WTC11 (cell line): Measurements from ENCODE around the gene PLCL2. TPM values are rescaled to one million over a fixed set of nuclear protein-coding genes. Genes with fewer than 3 reads are reported as not detected.

Source experiments
- ATAC-seq: fragments of 200-7000 bp; cut with Tn5 transposase; 2 replicates; pipeline ENCODE4 v1.10.0; 2021; ENCODE audit warnings: mild to moderate bottlenecking, moderate library complexity
- CTCF ChIA-PET: fragments of 300-600 bp; sonication (Branson Sonifier 250); formaldehyde crosslinking; loops from one replicate; lab custom pipeline; 2021; ENCODE audit warnings: antibody characterized with exemption; lab: Charles Lee
- POLR2A ChIA-PET: fragments of 350-600 bp; sonication (Branson Sonifier 250); formaldehyde crosslinking; loops from one replicate; lab custom pipeline; 2021; ENCODE audit warnings: antibody characterized with exemption; lab: Charles Lee
- DNase-seq: peaks from one replicate; pipeline ENCODE4 v3.0.0; 2021; ENCODE audit warnings: low spot score
- H3K27ac Mint-ChIP-seq: 2 replicates; pipeline ENCODE4 v1.8.0; 2021; ENCODE audit warnings: mixed read lengths
- H3K27me3 Mint-ChIP-seq: 2 replicates; pipeline ENCODE4 v1.8.0; 2021; ENCODE audit warnings: low read depth, mild to moderate bottlenecking, moderate library complexity, mixed read lengths
- H3K36me3 Mint-ChIP-seq: 2 replicates; pipeline ENCODE4 v1.8.0; 2021; ENCODE audit warnings: mixed read lengths
- H3K4me1 Mint-ChIP-seq: 2 replicates; pipeline ENCODE4 v1.8.0; 2022; ENCODE audit warnings: mixed read lengths
- H3K4me3 Mint-ChIP-seq: 2 replicates; pipeline ENCODE4 v1.8.0; 2021; ENCODE audit warnings: mild to moderate bottlenecking, moderate library complexity, mixed read lengths
- H3K9me3 Mint-ChIP-seq: 2 replicates; pipeline ENCODE4 v1.8.0; 2021; ENCODE audit warnings: mixed read lengths
- AFF4 ChIP-seq: sonication (generic); formaldehyde crosslinking; IDR thresholded peaks from 2 replicates; pipeline ENCODE4 v1.8.1; 2023; ENCODE audit warnings: mild to moderate bottlenecking, missing genetic modification reagents, borderline replicate concordance
- ATF3 ChIP-seq: sonication (generic); formaldehyde crosslinking; conservative IDR thresholded peaks from 2 replicates; pipeline ENCODE4 v1.8.1; 2022; ENCODE audit warnings: mild to moderate bottlenecking, missing genetic modification reagents
- E2F5 ChIP-seq: sonication (generic); formaldehyde crosslinking; IDR thresholded peaks from 2 replicates; pipeline ENCODE4 v1.8.1; 2022; ENCODE audit warnings: mild to moderate bottlenecking, moderate library complexity, missing genetic modification reagents
- ESRRA ChIP-seq: sonication (generic); formaldehyde crosslinking; IDR thresholded peaks from 2 replicates; pipeline ENCODE4 v1.8.1; 2022; ENCODE audit warnings: mild to moderate bottlenecking, missing genetic modification reagents, borderline replicate concordance
- FOXJ3 ChIP-seq: sonication (generic); formaldehyde crosslinking; IDR thresholded peaks from 2 replicates; pipeline ENCODE4 v1.9.0; 2021; ENCODE audit warnings: missing genetic modification reagents, mild to moderate bottlenecking, borderline replicate concordance
- HMGA2 ChIP-seq: fragments of 250-450 bp; sonication (Bioruptor Pico); IDR thresholded peaks from 2 replicates; pipeline ENCODE4 v1.4.0; 2021; ENCODE audit warnings: mild to moderate bottlenecking, moderate library complexity
- HMGXB4 ChIP-seq: sonication (generic); formaldehyde crosslinking; IDR thresholded peaks from 2 replicates; pipeline ENCODE4 v1.8.1; 2023; ENCODE audit warnings: mild to moderate bottlenecking, moderate library complexity, missing genetic modification reagents
- JAZF1 ChIP-seq: fragments of 250-450 bp; sonication (Bioruptor Pico); IDR thresholded peaks from 2 replicates; pipeline ENCODE4 v1.9.0; 2021; ENCODE audit warnings: moderate library complexity, mild to moderate bottlenecking, inconsistent platforms
- JUN ChIP-seq: sonication (generic); formaldehyde crosslinking; IDR thresholded peaks from 2 replicates; pipeline ENCODE4 v1.8.0; 2023; ENCODE audit warnings: mild to moderate bottlenecking, missing genetic modification reagents
- MAX ChIP-seq: sonication (generic); formaldehyde crosslinking; IDR thresholded peaks from 2 replicates; pipeline ENCODE4 v1.8.0; 2022; ENCODE audit warnings: mild to moderate bottlenecking, missing genetic modification reagents
- NFATC4 ChIP-seq: fragments of 250-450 bp; sonication (Bioruptor Pico); IDR thresholded peaks from 2 replicates; pipeline ENCODE4 v1.9.0; 2021; ENCODE audit warnings: mild to moderate bottlenecking
- SMAD3 ChIP-seq: sonication (generic); formaldehyde crosslinking; IDR thresholded peaks from 2 replicates; pipeline ENCODE4 v1.8.0; 2022; ENCODE audit warnings: missing genetic modification reagents, mild to moderate bottlenecking, borderline replicate concordance
- TCF7 ChIP-seq: sonication (generic); formaldehyde crosslinking; IDR thresholded peaks from 2 replicates; pipeline ENCODE4 v1.8.0; 2022; ENCODE audit warnings: mild to moderate bottlenecking, low read depth, missing genetic modification reagents, moderate library complexity
- USF2 ChIP-seq: sonication (generic); formaldehyde crosslinking; IDR thresholded peaks from 2 replicates; pipeline ENCODE4 v1.8.1; 2023; ENCODE audit warnings: mild to moderate bottlenecking, missing genetic modification reagents, moderate library complexity
- ZBTB43 ChIP-seq: sonication (generic); formaldehyde crosslinking; IDR thresholded peaks from 2 replicates; pipeline ENCODE4 v1.8.1; 2023; ENCODE audit warnings: mild to moderate bottlenecking, missing genetic modification reagents
- ZMAT4 ChIP-seq: fragments of 250-450 bp; sonication (Bioruptor Pico); IDR thresholded peaks from 2 replicates; pipeline ENCODE4 v1.9.0; 2021; ENCODE audit warnings: mild to moderate bottlenecking
- ZNF232 ChIP-seq: sonication (generic); formaldehyde crosslinking; IDR thresholded peaks from 2 replicates; pipeline ENCODE4 v1.8.0; 2022; ENCODE audit warnings: mild to moderate bottlenecking, missing genetic modification reagents
- ZNF416 ChIP-seq: fragments of 250-450 bp; sonication (Bioruptor Pico); IDR thresholded peaks from 2 replicates; pipeline ENCODE4 v1.9.0; 2021; ENCODE audit warnings: mild to moderate bottlenecking, inconsistent platforms
- total RNA-seq: library from RNA; stranded (reverse); gene quantifications from 3 replicates; pipeline ENCODE4 v1.2.3, GENCODE V29; 2021

The PLCL2 gene
- total RNA-seq, 1 experiment from 2014 or later = 11.8 TPM

- H3K27me3 Mint-ChIP-seq = no peaks in the 10 kb centered on the region; the same call in 1 of the 2 replicates
- ATAC-seq = no peak
- H3K36me3 Mint-ChIP-seq = peaks cover 10% of the 10 kb centered on the region
- no peak for DNase-seq
- peaks cover 10% of the 10 kb centered on the region for H3K4me1 Mint-ChIP-seq
- POLR2A ChIA-PET = no interaction called here
- no peak overlapping the region for H3K4me3 Mint-ChIP-seq
- no peak for TF ChIP-seq AFF4 (CRISPR knock-in tag)
- TF ChIP-seq JUN = no peak
- TF ChIP-seq SMAD3 (CRISPR knock-in tag) = no peak
- no peak for TF ChIP-seq ATF3 (CRISPR knock-in tag)
- TF ChIP-seq ZNF232 = no peak
- TF ChIP-seq HMGA2 (CRISPR knock-in tag) = no peak
- TF ChIP-seq JAZF1 = no peak
- no peak for TF ChIP-seq FOXJ3 (CRISPR knock-in tag)
- no peak for TF ChIP-seq ZNF416 (CRISPR knock-in tag)
- TF ChIP-seq NFATC4 (CRISPR knock-in tag) = no peak
- TF ChIP-seq ESRRA (CRISPR knock-in tag) = no peak
- TF ChIP-seq ZBTB43 (CRISPR knock-in tag) = no peak
- no peak for TF ChIP-seq HMGXB4
- TF ChIP-seq MAX = no peak
- no peak for TF ChIP-seq TCF7 (CRISPR knock-in tag)
- no peak for TF ChIP-seq E2F5 (CRISPR knock-in tag)
- TF ChIP-seq USF2 = no peak
- no peak for TF ChIP-seq ZMAT4 (CRISPR knock-in tag)
- TF ChIP-seq, all 79 proteins: peak for 0
- Mint-ChIP-seq H3K9me3 (peaks cover 13% of the 10 kb centered on the region), H3K27ac (no peak overlapping the region)
- CTCF ChIA-PET = no interaction called here
Measured at GRCh38 chr3:16929311-16929710, 44.6 kb downstream of the PLCL2 start.
